Mesodermal cell (in vitro differentiated cells): ENCODE data around the gene ACOX3.

Experiments used
- H3K27ac ChIP-seq: 2 replicates; pipeline ENCODE4 v1.7.0; 2013; ENCODE audit warnings: mild to moderate bottlenecking, low read depth, low read length, moderate library complexity; ENCODE audit not compliant: severe bottlenecking
- H3K36me3 ChIP-seq: 2 replicates; pipeline ENCODE4 v1.7.1; 2013; ENCODE audit warnings: mild to moderate bottlenecking, low read length, moderate library complexity; ENCODE audit not compliant: control insufficient read depth, insufficient read depth
- H3K4me1 ChIP-seq: one replicate; pipeline ENCODE4 v1.7.1; 2013; ENCODE audit warnings: mild to moderate bottlenecking, low read length; ENCODE audit not compliant: insufficient read depth, control insufficient read depth, poor library complexity, severe bottlenecking
- H3K4me3 ChIP-seq: 2 replicates; pipeline ENCODE4 v1.7.0; 2013; ENCODE audit warnings: low read length, control low read depth, mild to moderate bottlenecking; ENCODE audit not compliant: insufficient read depth, poor library complexity, severe bottlenecking; ENCODE audit errors: extremely low read depth
- H3K9me3 ChIP-seq: 2 replicates; pipeline ENCODE4 v1.7.1; 2013; ENCODE audit warnings: mild to moderate bottlenecking, low read length, moderate library complexity; ENCODE audit not compliant: control insufficient read depth
- whole genome bisulfite sequencing, 2 experiments: methylation state at CpG; one replicate each; pipeline ENCODE4 v1.1.5; 2013; ENCODE audit warnings: missing lambda C conversion rate in 2 of 2; ENCODE audit not compliant: insufficient coverage in 2 of 2; 5-methylcytosine and 5-hydroxymethylcytosine counted together

The ACOX3 gene

DNA sequence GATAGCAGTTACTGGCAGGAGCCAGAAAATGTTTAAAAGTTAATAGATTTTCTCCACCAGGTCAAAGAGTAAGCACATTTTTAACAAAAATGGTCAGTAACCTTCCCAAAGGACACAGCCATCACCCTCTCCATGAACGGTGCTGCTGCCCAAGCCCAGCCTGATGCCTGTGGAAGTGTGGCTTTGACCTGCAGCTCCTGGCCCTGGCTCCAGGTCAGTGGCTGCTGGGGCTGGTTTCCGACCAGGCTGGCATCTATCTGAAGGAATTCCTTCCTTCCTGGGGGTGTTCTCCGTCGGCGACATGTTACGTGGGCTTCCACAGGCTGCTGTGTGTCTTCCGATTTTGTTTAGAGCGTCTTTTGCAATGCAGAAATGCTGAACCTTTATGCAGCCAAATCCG lies 61.7 kb downstream of the ACOX3 start:
- peaks cover 5% of the 10 kb centered on the region for H3K4me1 ChIP-seq
- no peak overlapping the region for H3K4me3 ChIP-seq
- H3K36me3 ChIP-seq = peaks cover 5% of the 10 kb centered on the region
- WGBS, 2 experiments = 81 to 85% methylated on average over 9 of the region's 9 CpGs
- H3K27ac ChIP-seq = no peak overlapping the region
- H3K9me3 ChIP-seq = no peaks in the 10 kb centered on the region

- Histone ChIP-seq H3K9me3 (no peaks in the 10 kb centered on the region), H3K4me1 (peaks cover 2% of the 10 kb centered on the region), H3K36me3 (peaks cover 5% of the 10 kb centered on the region), H3K27ac (no peak overlapping the region), H3K4me3 (no peak overlapping the region)
- 89 to 90% methylated on average over 10 to 14 of the region's 17 CpGs for WGBS, 2 experiments
Observed at GRCh38 chr4:8378101-8378724, 62.3 kb downstream of the ACOX3 start.

GRCh38 chr4:8377103-8378075 lies 63.1 kb downstream of the ACOX3 start:
- no peak overlapping the region for H3K27ac ChIP-seq
- 92 to 95% methylated on average over 36 to 37 of the region's 39 CpGs for WGBS, 2 experiments
- H3K36me3 ChIP-seq = peaks cover 5% of the 10 kb centered on the region
- no peaks in the 10 kb centered on the region for H3K9me3 ChIP-seq
- no peak overlapping the region for H3K4me3 ChIP-seq
- no peaks in the 10 kb centered on the region for H3K4me1 ChIP-seq

- Histone ChIP-seq H3K27ac (no peak overlapping the region), H3K4me3 (no peak overlapping the region), H3K9me3 (no peaks in the 10 kb centered on the region), H3K4me1 (no peaks in the 10 kb centered on the region), H3K36me3 (peaks cover 5% of the 10 kb centered on the region)
- 77 to 78% methylated on average over 13 to 18 of the region's 20 CpGs for WGBS, 2 experiments
Observed at GRCh38 chr4:8376361-8377102, 64.0 kb downstream of the ACOX3 start.

DNA sequence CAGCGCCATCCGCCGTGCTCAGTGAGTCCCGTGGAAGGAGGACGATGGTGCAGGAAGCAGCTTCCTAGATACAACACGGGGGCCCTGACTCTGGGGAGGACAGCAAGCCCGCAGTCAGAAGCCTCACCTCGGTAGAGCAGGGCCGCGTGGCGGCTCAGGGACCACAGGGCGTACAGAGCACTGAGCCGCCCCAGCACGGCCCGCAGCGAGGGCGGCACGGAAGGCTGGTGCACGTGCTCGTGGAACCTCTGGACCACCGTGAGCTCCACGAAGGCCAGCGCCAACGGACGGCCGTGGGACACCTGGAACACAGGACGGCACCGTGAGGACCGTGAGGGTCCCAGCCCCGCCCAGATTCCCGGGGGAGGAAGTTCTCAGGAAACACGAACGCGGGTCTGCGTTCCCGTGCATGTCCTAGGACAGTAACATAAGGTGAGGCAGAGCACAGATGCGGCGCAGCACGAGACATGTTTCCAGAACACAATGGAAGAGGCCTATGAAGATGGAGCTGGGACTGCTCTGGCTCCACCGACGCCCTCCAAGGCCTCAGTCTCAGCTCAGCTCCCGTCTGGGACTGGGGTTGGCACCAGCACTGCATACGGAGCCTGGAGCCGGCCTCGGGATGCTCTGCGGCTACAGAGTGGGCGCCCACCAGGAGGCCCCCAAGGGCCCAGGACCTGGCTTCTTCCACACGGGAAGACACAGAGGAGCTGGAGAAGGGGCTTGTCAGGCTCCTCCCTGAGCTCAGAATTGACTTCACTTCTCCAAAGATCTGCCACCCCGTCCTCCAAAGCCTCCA lies 65.5 kb downstream of the ACOX3 start:
- Histone ChIP-seq H3K4me3 (no peak overlapping the region), H3K36me3 (no peaks in the 10 kb centered on the region), H3K27ac (no peak overlapping the region), H3K4me1 (no peaks in the 10 kb centered on the region), H3K9me3 (no peaks in the 10 kb centered on the region)
- 96% methylated on average over 49 of the region's 49 CpGs for WGBS, 2 experiments

- Histone ChIP-seq H3K27ac (no peak overlapping the region), H3K36me3 (no peaks in the 10 kb centered on the region), H3K4me1 (no peaks in the 10 kb centered on the region), H3K9me3 (no peaks in the 10 kb centered on the region), H3K4me3 (no peak overlapping the region)
- 91 to 92% methylated on average over 10 to 13 of the region's 13 CpGs for WGBS, 2 experiments
Observed at GRCh38 chr4:8373973-8374545, 66.5 kb downstream of the ACOX3 start.

DNA sequence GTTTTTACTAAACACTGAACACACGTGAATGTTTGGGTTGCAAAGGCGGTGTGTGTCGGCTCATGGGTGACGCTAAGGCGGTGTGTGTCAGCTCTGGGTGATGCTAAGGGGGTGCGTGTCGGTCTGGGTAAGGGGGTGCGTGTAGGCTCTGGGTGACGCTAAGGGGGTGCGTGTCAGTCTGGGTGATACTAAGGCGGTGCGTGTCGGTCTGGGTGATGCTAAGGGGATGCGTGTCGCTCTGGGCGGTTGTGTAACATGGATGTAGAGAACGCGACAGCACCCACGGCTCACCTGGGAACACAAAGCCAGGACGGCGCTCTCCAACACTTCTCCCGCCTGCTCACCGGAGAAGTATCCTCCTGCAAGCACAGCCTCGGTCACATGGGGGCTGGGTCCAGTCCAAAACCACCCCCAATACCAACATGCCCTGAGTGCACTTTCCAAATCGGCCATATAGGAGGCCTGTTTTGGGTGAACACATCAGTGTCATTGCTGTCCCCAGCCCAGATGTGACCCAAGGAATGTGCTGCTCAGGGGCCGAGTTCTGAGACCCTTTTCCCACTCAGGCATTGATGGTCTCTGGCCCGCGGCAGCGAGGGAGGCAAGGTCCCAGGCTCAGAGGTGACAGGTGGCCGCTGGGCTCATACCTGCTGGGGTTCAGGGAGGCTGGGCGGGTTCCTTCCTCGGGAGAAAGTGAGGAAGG lies 67.1 kb downstream of the ACOX3 start:
- H3K4me3 ChIP-seq = no peak overlapping the region
- WGBS, 2 experiments = 91% methylated on average over 29 to 30 of the region's 32 CpGs
- no peaks in the 10 kb centered on the region for H3K9me3 ChIP-seq
- H3K36me3 ChIP-seq = no peaks in the 10 kb centered on the region
- H3K4me1 ChIP-seq = no peaks in the 10 kb centered on the region
- H3K27ac ChIP-seq = no peak overlapping the region

DNA sequence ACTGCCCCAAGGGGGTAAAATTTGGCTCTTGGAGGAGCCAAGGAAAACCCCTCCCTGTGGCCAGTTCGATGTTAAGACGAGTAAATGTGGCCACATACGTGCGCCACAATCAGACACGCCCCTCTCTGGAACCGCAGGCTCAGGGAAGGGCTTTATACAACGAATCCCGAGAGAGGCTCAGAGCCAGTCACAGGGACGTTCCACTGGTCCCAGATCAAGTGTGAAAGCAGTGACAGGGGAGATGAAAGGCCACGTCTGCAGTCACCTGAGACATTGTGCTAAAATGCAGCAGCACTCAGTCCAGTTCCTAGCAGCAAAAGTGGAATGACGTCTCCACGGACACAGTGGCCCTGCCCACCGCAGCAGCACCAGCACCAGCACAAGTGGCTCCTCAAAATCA lies 68.0 kb downstream of the ACOX3 start:
- no peaks in the 10 kb centered on the region for H3K4me1 ChIP-seq
- H3K27ac ChIP-seq = no peak overlapping the region
- H3K4me3 ChIP-seq = no peak overlapping the region
- no peaks in the 10 kb centered on the region for H3K36me3 ChIP-seq
- WGBS, 2 experiments = 88 to 92% methylated on average over 13 of the region's 13 CpGs
- no peaks in the 10 kb centered on the region for H3K9me3 ChIP-seq

- Histone ChIP-seq H3K4me1 (no peaks in the 10 kb centered on the region), H3K9me3 (no peaks in the 10 kb centered on the region), H3K4me3 (no peak overlapping the region), H3K27ac (no peak overlapping the region), H3K36me3 (no peaks in the 10 kb centered on the region)
- whole genome bisulfite sequencing, 2 experiments = 92 to 96% methylated on average over 20 of the region's 20 CpGs
Observed at GRCh38 chr4:8371596-8371995, 68.9 kb downstream of the ACOX3 start.
